Erythroblast (primary cell): Measurements from ENCODE around the gene PAM.

Experiments used
- DNase-seq, 2 experiments: peaks; one replicate each; lab custom pipeline; 2025; lab: John Stamatoyannopoulos, UW
- GATA1 ChIP-seq: IDR thresholded peaks from 2 replicates; pipeline ENCODE4 v1.6.1; 2011; ENCODE audit warnings: low read depth, mild to moderate bottlenecking, control low read depth, low read length, moderate library complexity
- POLR2A ChIP-seq: IDR thresholded peaks from 2 replicates; pipeline ENCODE4 v1.6.1; 2011; ENCODE audit warnings: mild to moderate bottlenecking, low read length

PAM gene

GRCh38 chr5:102818934-102819333 is 63.8 kb downstream of the PAM start:
- no peak for DNase-seq
- TF ChIP-seq POLR2A, result no peak
- TF ChIP-seq GATA1, result no peak

GRCh38 chr5:102819634-102820033 is 64.5 kb downstream of the PAM start:
- TF ChIP-seq GATA1 (no peak), POLR2A (no peak)

GRCh38 chr5:102823441-102823874 is 68.4 kb downstream of the PAM start:
- TF ChIP-seq POLR2A (no peak), GATA1 (no peak)

More at GRCh38 chr5:102819634-102820033, 64.5 kb downstream of the PAM start:
- DNase-seq, result no peak

GRCh38 chr5:102826629-102827028 is 71.5 kb downstream of the PAM start:
- no peak for TF ChIP-seq GATA1
- TF ChIP-seq POLR2A, result no peak

More at GRCh38 chr5:102823441-102823874, 68.4 kb downstream of the PAM start:
- no peak for DNase-seq

GRCh38 chr5:102830241-102830640 is 75.1 kb downstream of the PAM start:
- no peak for DNase-seq
- TF ChIP-seq GATA1 (no peak), POLR2A (no peak)

More at GRCh38 chr5:102826629-102827028, 71.5 kb downstream of the PAM start:
- no peak for DNase-seq

GRCh38 chr5:102832445-102832844 is 77.3 kb downstream of the PAM start:
- TF ChIP-seq POLR2A (no peak), GATA1 (no peak)
- no peak for DNase-seq

GRCh38 chr5:102833146-102833545 is 78.0 kb downstream of the PAM start:
- no peak for DNase-seq
- TF ChIP-seq GATA1, result no peak
- TF ChIP-seq POLR2A, result no peak

- DNase-seq, result no peak
- TF ChIP-seq POLR2A, result no peak
- TF ChIP-seq GATA1, result no peak
Measured at GRCh38 chr5:102834438-102834964, 79.4 kb downstream of the PAM start.

GRCh38 chr5:102835717-102836116 is 80.6 kb downstream of the PAM start:
- DNase-seq, result no peak
- TF ChIP-seq GATA1 (no peak), POLR2A (no peak)

- TF ChIP-seq POLR2A (no peak), GATA1 (no peak)
- DNase-seq, result no peak
Measured at GRCh38 chr5:102841021-102841420, 85.9 kb downstream of the PAM start.

- no peak for DNase-seq
- no peak for TF ChIP-seq POLR2A
- TF ChIP-seq GATA1, result no peak
Measured at GRCh38 chr5:102843997-102844396, 88.9 kb downstream of the PAM start.

GRCh38 chr5:102845041-102845440 is 89.9 kb downstream of the PAM start:
- no peak for TF ChIP-seq GATA1
- no peak for TF ChIP-seq POLR2A
- DNase-seq, result no peak

GRCh38 chr5:102850503-102850902 is 95.4 kb downstream of the PAM start:
- TF ChIP-seq GATA1, result no peak
- TF ChIP-seq POLR2A, result no peak
- DNase-seq, result no peak

- TF ChIP-seq POLR2A, result no peak
- no peak for TF ChIP-seq GATA1
- DNase-seq, result no peak
Measured at GRCh38 chr5:102853680-102854079, 98.6 kb downstream of the PAM start.
